PC-9 (cell line): ENCODE measurements around the gene IER2. TPM values are rescaled to one million over a fixed set of nuclear protein-coding genes. Genes with fewer than 3 reads are reported as not detected.
"Not testable (repeated sequence)": the region's sequence is repeated elsewhere in the genome, so short reads cannot be mapped to it uniquely, and the experiment has no call there.

ENCODE experiments used
- BruUV-seq: library from RNA; stranded (reverse); fragments of 400-500 nt; replicated peaks from 2 replicates; lab custom pipeline; 2021; lab: Mats Ljungman, UMichigan
- CTCF ChIA-PET: fragments of 300-600 bp; sonication (Branson Sonifier 250); formaldehyde crosslinking; loops from one replicate; lab custom pipeline; 2022; ENCODE audit warnings: antibody characterized with exemption; lab: Charles Lee
- POLR2A ChIA-PET: fragments of 300-600 bp; sonication (Branson Sonifier 250); formaldehyde crosslinking; loops from one replicate; lab custom pipeline; 2022; ENCODE audit warnings: antibody characterized with exemption; ENCODE audit not compliant: unreplicated experiment; lab: Charles Lee
- DNase-seq, 2 experiments: peaks; one replicate each; pipeline versions ENCODE4 v3.0.0 to v3.0.0-alpha.2; 2015 to 2022; ENCODE audit warnings: mixed read lengths in 1 of 2
- H2AFZ ChIP-seq: fragments of 200-600 bp; sonication (generic); 2 replicates; pipeline ENCODE4 v1.8.1; 2017; ENCODE audit warnings: antibody characterized with exemption
- H3F3A ChIP-seq: fragments of 200-600 bp; sonication (generic); 2 replicates; pipeline ENCODE4 v1.8.1; 2017; ENCODE audit warnings: antibody characterized with exemption, mild to moderate bottlenecking, low read depth; ENCODE audit not compliant: insufficient read depth
- H3K27ac ChIP-seq: fragments of 200-600 bp; sonication (generic); 2 replicates; pipeline ENCODE4 v1.6.1; 2016; ENCODE audit warnings: mixed run types
- H3K27me3 ChIP-seq: fragments of 200-600 bp; sonication (generic); 2 replicates; pipeline ENCODE4 v1.6.1; 2016; ENCODE audit warnings: low read depth, mixed run types; ENCODE audit not compliant: insufficient read depth
- H3K36me3 ChIP-seq: fragments of 200-600 bp; sonication (generic); 2 replicates; pipeline ENCODE4 v1.6.1; 2016; ENCODE audit warnings: low read depth, mixed run types
- H3K4me1 ChIP-seq: fragments of 200-600 bp; sonication (generic); replicated peaks from 2 replicates; pipeline ENCODE4 v1.6.1; 2016; ENCODE audit warnings: mixed run types; ENCODE audit not compliant: insufficient read depth
- H3K4me2 ChIP-seq: fragments of 200-600 bp; sonication (generic); 2 replicates; pipeline ENCODE4 v1.6.1; 2017; ENCODE audit warnings: mixed run types
- H3K4me3 ChIP-seq: fragments of 200-600 bp; sonication (generic); 2 replicates; pipeline ENCODE4 v1.6.1; 2016; ENCODE audit warnings: mixed run types
- H3K79me2 ChIP-seq: fragments of 200-600 bp; sonication (generic); 2 replicates; pipeline ENCODE4 v1.6.1; 2017; ENCODE audit warnings: low read depth, mixed run types
- H3K9me2 ChIP-seq: fragments of 200-600 bp; sonication (generic); 2 replicates; pipeline ENCODE4 v1.8.1; 2017; ENCODE audit warnings: mild to moderate bottlenecking; ENCODE audit not compliant: insufficient read depth
- H3K9me3 ChIP-seq: fragments of 200-600 bp; sonication (generic); 2 replicates; pipeline ENCODE4 v1.8.1; 2016; ENCODE audit warnings: low read depth; ENCODE audit not compliant: insufficient read depth
- H4K20me1 ChIP-seq: fragments of 200-600 bp; sonication (generic); 2 replicates; pipeline ENCODE4 v1.8.1; 2017; ENCODE audit not compliant: insufficient read depth
- EZH2 ChIP-seq: fragments of 200-600 bp; sonication (generic); IDR thresholded peaks from 2 replicates; pipeline ENCODE4 v1.8.0; 2017; ENCODE audit warnings: antibody characterized with exemption, low read depth
- intact Hi-C: fragments of 100-400 bp; cut with micrococcal nuclease; formaldehyde crosslinking; loops from one replicate; pipeline ENCODE4 v1.10.0; 2022; ENCODE audit not compliant: unreplicated experiment
- total RNA-seq: library from RNA; stranded (reverse); gene quantifications from 2 replicates; pipeline ENCODE4 v1.2.3, GENCODE V29; 2021
- TF ChIP-seq, protein P1 (sequence below): fragments of 200-600 bp; sonication (generic); conservative IDR thresholded peaks from 2 replicates; pipeline ENCODE4 v1.6.1; 2017; ENCODE audit warnings: mixed run types, antibody characterized with exemption, mild to moderate bottlenecking, moderate library complexity

The IER2 gene
- total RNA-seq, 1 experiment from 2014 or later, result 72.7 TPM

DNA sequence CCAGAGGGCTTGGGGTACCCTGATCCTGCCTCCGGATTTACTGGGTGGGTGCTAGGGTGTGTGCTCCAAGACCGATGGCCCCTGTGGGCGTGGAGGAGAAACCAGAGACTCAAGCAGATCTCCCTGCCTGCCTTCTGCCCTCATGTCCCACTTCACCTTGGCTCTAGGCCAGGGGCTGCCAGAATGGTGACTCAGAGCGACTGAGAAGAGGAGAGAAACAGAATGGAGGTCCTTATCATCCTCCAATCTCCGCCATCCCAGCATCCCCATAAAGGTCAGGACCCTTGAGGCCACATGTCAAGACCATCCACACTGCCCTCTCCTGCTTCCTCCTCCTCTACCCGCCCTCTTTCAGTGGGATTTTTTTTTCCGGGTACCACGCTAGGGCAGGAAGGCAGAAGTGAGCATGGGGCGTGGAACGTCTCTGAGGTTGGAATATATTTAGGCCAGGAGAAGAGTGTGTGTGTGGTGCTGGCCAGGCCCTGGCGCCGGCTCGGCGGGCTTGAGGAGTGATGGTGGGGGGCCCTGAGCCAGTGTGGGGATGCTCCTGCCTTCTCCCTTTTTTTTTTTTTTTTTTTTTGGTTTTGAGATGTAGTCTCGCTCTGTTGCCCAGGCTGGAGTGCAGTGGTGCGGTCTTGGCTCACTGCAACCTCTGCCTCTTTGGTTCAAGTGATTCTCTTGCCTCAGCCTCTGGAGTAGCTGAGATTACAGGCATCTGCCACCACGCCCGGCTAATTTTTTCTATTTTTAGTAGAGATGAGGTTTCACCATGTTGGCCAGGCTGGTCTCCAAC is 22.3 kb downstream of the IER2 start:
- Histone ChIP-seq H3K4me1 (peaks cover 62% of the 10 kb centered on the region), H3K4me2 (peak overlapping the region; percentile 69), H3K36me3 (no peaks in the 10 kb centered on the region), H4K20me1 (no peaks in the 10 kb centered on the region), H2AFZ (no peak overlapping the region), H3K4me3 (no peak overlapping the region; the same call in 1 of the 2 replicates), H3K27me3 (no peaks in the 10 kb centered on the region), H3F3A (peaks cover 56% of the 10 kb centered on the region), H3K79me2 (peaks cover 32% of the 10 kb centered on the region), H3K9me2 (no peaks in the 10 kb centered on the region), H3K27ac (peak overlapping the region; percentile 99), H3K9me3 (no peaks in the 10 kb centered on the region)
- ChIA-PET POLR2A (no interaction called here), CTCF (no interaction called here)
- TF ChIP-seq, protein P1, sequence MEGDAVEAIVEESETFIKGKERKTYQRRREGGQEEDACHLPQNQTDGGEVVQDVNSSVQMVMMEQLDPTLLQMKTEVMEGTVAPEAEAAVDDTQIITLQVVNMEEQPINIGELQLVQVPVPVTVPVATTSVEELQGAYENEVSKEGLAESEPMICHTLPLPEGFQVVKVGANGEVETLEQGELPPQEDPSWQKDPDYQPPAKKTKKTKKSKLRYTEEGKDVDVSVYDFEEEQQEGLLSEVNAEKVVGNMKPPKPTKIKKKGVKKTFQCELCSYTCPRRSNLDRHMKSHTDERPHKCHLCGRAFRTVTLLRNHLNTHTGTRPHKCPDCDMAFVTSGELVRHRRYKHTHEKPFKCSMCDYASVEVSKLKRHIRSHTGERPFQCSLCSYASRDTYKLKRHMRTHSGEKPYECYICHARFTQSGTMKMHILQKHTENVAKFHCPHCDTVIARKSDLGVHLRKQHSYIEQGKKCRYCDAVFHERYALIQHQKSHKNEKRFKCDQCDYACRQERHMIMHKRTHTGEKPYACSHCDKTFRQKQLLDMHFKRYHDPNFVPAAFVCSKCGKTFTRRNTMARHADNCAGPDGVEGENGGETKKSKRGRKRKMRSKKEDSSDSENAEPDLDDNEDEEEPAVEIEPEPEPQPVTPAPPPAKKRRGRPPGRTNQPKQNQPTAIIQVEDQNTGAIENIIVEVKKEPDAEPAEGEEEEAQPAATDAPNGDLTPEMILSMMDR, result no peak
- TF ChIP-seq EZH2, result no peak
- intact Hi-C loops, result loop anchor here (1.0 to 5.0 kb wide), 2 partner anchors 10 to 680 kb away; no protein-coding TSS in a partner anchor
- no TSS peak for BruUV-seq
- peak; percentile 95 to 97 for DNase-seq

DNA sequence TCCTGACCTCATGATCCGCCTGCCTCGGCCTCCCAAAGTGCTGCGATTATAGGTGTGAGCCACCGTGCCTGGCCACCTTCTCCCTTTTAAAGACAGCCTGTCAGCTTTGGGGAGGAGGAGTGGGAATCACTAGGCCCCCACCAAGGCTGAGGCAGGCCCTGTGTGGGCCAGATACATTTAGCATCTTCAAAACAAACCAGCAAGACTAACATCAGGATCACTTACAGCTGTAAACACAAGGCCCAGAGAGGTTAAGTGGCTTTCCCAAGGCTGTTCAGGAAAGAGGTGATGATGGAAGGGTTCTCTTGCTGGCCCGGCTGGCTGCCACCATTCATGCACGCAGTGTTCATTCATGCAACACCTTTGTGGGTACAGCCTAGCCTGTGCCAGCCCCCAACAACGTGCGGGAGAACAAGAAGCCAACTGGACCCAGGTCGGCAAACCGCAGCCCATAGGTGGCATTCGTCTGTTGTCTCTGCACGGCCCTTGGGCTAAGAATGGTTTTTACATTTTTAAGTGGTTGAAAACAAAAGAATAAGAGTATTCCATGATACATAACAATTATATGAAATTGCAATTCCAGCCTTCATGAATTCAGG is 23.0 kb downstream of the IER2 start:
- H3K4me2 ChIP-seq, result peak overlapping the region; percentile 69; the same call in 1 of the 2 replicates
- H2AFZ ChIP-seq, result no peak overlapping the region
- intact Hi-C loops, result loop anchor here (5.0 kb wide), 1 partner anchor 679 kb away; no protein-coding TSS in a partner anchor
- ChIA-PET POLR2A (interaction anchor here (0.7 kb wide), 1 partner anchor 16 kb away, joined by 7 read pairs; no protein-coding TSS in a partner anchor), CTCF (no interaction called here)
- peaks cover 29% of the 10 kb centered on the region for H3K79me2 ChIP-seq
- no peak for DNase-seq
- no peaks in the 10 kb centered on the region for H4K20me1 ChIP-seq
- peak overlapping the region; percentile 99 for H3K27ac ChIP-seq
- BruUV-seq, result no TSS peak
- H3K4me3 ChIP-seq, result no peak overlapping the region
- H3K27me3 ChIP-seq, result no peaks in the 10 kb centered on the region
- no peaks in the 10 kb centered on the region for H3K9me2 ChIP-seq
- TF ChIP-seq EZH2, result no peak
- TF ChIP-seq, protein P1, result no peak
- H3K9me3 ChIP-seq, result no peaks in the 10 kb centered on the region
- peaks cover 51% of the 10 kb centered on the region for H3F3A ChIP-seq
- peaks cover 57% of the 10 kb centered on the region for H3K4me1 ChIP-seq
- no peaks in the 10 kb centered on the region for H3K36me3 ChIP-seq

DNA sequence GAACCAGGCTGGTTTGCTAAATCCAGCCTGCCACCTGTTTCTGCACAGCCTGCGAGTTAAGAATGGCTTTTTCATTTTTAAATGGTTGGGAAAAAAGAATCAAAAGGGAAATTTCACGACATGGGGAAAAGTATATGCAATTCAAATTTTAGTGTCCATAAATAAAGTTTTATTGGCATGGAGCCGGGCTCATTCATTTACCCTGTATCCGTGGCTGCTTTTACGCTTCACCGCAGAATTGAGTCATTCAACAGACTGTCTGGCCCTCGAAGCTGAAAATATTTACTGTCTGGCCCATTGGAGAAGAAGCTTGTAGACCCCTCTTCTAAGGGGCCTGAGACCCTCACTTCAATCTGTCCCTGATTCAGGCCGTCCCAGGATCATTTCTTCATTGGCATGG is 26.1 kb downstream of the IER2 start:
- H3K27ac ChIP-seq, result no peak overlapping the region
- POLR2A ChIA-PET, result interaction anchor here (0.5 to 0.6 kb wide), 2 partner anchors 33 to 617 kb away, joined by 7 to 8 read pairs; no protein-coding TSS in a partner anchor
- no peaks in the 10 kb centered on the region for H3K9me3 ChIP-seq
- H4K20me1 ChIP-seq, result no peaks in the 10 kb centered on the region
- H3K79me2 ChIP-seq, result peaks cover 8% of the 10 kb centered on the region; the same call in 1 of the 2 replicates
- H3K4me2 ChIP-seq, result no peak overlapping the region
- no peaks in the 10 kb centered on the region for H3K9me2 ChIP-seq
- intact Hi-C loops, result no loop called here
- TF ChIP-seq, protein P1, result no peak
- no peak for TF ChIP-seq EZH2
- H3K27me3 ChIP-seq, result no peaks in the 10 kb centered on the region
- no peak overlapping the region for H3K4me3 ChIP-seq
- H2AFZ ChIP-seq, result no peak overlapping the region
- no peaks in the 10 kb centered on the region for H3K36me3 ChIP-seq
- CTCF ChIA-PET, result interaction anchor here (0.7 kb wide), 1 partner anchor 20 kb away, joined by 6 read pairs; no protein-coding TSS in a partner anchor
- peaks cover 29% of the 10 kb centered on the region for H3K4me1 ChIP-seq
- BruUV-seq, result no TSS peak
- H3F3A ChIP-seq, result peaks cover 24% of the 10 kb centered on the region
- DNase-seq, result no peak

DNA sequence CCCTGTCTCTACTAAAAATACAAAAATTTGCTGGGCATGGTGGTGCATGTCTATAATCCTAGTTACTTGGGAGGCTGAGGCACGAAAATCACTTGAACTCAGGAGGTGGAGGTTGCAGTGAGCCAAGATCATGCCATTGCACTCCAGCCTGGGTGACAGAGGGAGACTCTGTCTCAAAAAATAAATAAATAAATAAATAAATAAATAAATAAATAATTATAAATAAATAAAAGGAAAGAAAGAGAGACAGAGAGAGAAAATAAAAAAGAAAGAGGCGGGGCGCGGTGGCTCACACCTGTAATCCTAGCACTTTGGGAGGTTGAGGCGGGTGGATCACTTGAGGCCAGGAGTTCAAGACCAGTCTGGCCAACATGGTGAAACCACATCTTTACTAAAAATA is 27.4 kb downstream of the IER2 start:
- H3K4me1 ChIP-seq, result peaks cover 18% of the 10 kb centered on the region
- POLR2A ChIA-PET, result interaction anchor here (0.6 kb wide), 1 partner anchor 8 kb away, joined by 11 read pairs; no protein-coding TSS in a partner anchor

More for the DNA sequence above, 27.4 kb downstream of the IER2 start:
- BruUV-seq, H3K36me3 ChIP-seq, intact Hi-C loops, H3K27ac ChIP-seq, H2AFZ ChIP-seq, H3K9me2 ChIP-seq, H3K4me2 ChIP-seq, H3K9me3 ChIP-seq, H3K4me3 ChIP-seq, H3K27me3 ChIP-seq, H4K20me1 ChIP-seq, H3K79me2 ChIP-seq, DNase-seq: not testable (repeated sequence)
- CTCF ChIA-PET, result interaction anchor here (0.5 to 1.0 kb wide), 2 partner anchors 25 to 34 kb away, joined by 4 to 6 read pairs; no protein-coding TSS in a partner anchor
- H3F3A ChIP-seq, result peaks cover 21% of the 10 kb centered on the region
